ENCODE results near the gene DLX4.

Gene DLX4

GRCh38 chr17:49946964-49947584, 21.9 kb upstream of the DLX4 start:
- DNase-seq (ENCODE audit: low spot score): no peak

GRCh38 chr17:49949634-49950033, 19.4 kb upstream of the DLX4 start:
- DNase-seq (ENCODE audit: low spot score): no peak

GRCh38 chr17:49951362-49952082, 17.5 kb upstream of the DLX4 start:
- no peak for DNase-seq (ENCODE audit: low spot score)

GRCh38 chr17:49952209-49952911, 16.6 kb upstream of the DLX4 start:
- DNase-seq (ENCODE audit: low spot score): peak; percentile 85

- no peak for DNase-seq (ENCODE audit: low spot score)
Measured at GRCh38 chr17:49952912-49953497, 16.0 kb upstream of the DLX4 start.

- no peak for DNase-seq (ENCODE audit: low spot score)
Measured at GRCh38 chr17:49955157-49955556, 13.8 kb upstream of the DLX4 start.

- no peak for DNase-seq (ENCODE audit: low spot score)
Measured at GRCh38 chr17:49956780-49957179, 12.2 kb upstream of the DLX4 start.

GRCh38 chr17:49957350-49957749, 11.6 kb upstream of the DLX4 start:
- DNase-seq (ENCODE audit: low spot score): no peak

- DNase-seq (ENCODE audit: low spot score): no peak
Measured at GRCh38 chr17:49958723-49959122, 10.3 kb upstream of the DLX4 start.

GRCh38 chr17:49959183-49959935, 9.6 kb upstream of the DLX4 start:
- DNase-seq (ENCODE audit: low spot score): peak; percentile 34

- no peak for DNase-seq (ENCODE audit: low spot score)
Measured at GRCh38 chr17:49962599-49963308, 6.2 kb upstream of the DLX4 start.

- DNase-seq (ENCODE audit: low spot score): no peak
Measured at GRCh38 chr17:49963309-49963625, 5.7 kb upstream of the DLX4 start.

GRCh38 chr17:49963626-49964302, 5.2 kb upstream of the DLX4 start:
- DNase-seq (ENCODE audit: low spot score): no peak

GRCh38 chr17:49964303-49964768, 4.7 kb upstream of the DLX4 start:
- no peak for DNase-seq (ENCODE audit: low spot score)

- DNase-seq (ENCODE audit: low spot score): no peak
Measured at GRCh38 chr17:49964769-49965523, 4.0 kb upstream of the DLX4 start.

- DNase-seq (ENCODE audit: low spot score): no peak
Measured at GRCh38 chr17:49965524-49965909, 3.5 kb upstream of the DLX4 start.

- no peak for DNase-seq (ENCODE audit: low spot score)
Measured at GRCh38 chr17:49966767-49967166, 2.2 kb upstream of the DLX4 start.

- DNase-seq (ENCODE audit: low spot score): no peak
Measured at GRCh38 chr17:49967205-49967604, 1.8 kb upstream of the DLX4 start.

- no peak for DNase-seq (ENCODE audit: low spot score)
Measured at GRCh38 chr17:49967621-49968404, 1.2 kb upstream of the DLX4 start.

Measured in NAMALWA (cell line).